Thyroid gland (tissue), 4 donors: Measurements from ENCODE around the gene DLGAP4.

ENCODE experiments used
- CTCF ChIP-seq, 6 experiments: fragments of 200-600 bp in 3 of 6; fragments of 450-650 bp in 3 of 6; sonication (generic) in 3 of 6; IDR thresholded peaks; one replicate each; pipeline ENCODE4 v1.5.1; 2016 to 2019; ENCODE audit warnings: antibody characterized with exemption in 6 of 6, mild to moderate bottlenecking in 2 of 6, inconsistent platforms in 1 of 6, moderate library complexity in 1 of 6
- POLR2A ChIP-seq, 2 donors: fragments of 450-650 bp; IDR thresholded peaks; one replicate each; pipeline ENCODE4 v1.6.1; 2017; ENCODE audit warnings: antibody characterized with exemption in 2 of 2, mild to moderate bottlenecking in 2 of 2, moderate library complexity in 1 of 2

DNA sequence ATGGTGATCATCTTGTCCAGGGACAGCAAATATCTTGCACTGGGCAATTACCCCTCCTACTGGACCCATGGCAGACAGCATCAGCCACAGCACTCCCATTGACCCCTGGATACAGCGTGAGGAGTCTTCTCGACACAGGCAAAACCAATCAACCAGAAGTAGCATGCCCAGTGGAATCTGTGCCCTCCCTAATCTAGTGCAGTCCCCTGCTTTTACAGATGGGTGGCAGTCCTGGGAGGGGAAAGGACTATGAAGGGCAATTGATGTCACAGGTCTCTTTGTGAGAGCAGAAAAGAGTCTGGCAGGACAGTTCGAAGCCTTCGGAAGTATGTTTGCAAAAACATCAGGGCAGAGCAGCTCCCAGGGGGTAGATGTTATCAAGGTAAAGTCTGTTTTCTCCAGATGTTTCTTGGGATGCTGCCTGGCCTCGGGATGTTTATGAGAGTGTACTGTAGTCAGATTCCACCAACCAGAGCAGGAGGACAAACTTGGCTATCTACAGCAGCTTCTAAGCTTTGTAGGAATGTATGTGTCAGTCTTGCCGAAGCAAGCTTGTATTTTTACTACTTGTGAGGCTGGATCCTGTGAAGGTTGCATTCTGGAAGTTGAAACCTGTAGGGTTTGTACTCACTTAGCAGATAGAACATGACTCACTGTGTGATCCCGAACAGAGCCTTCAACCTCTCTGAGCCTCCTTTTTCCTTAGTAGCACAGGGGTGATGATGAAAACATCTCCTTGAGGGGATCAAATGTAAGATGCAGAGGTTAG lies 172.2 kb downstream of the DLGAP4 start:
- TF ChIP-seq CTCF (IDR thresholded peaks at IDR 0.05) (no peak), POLR2A (IDR thresholded peaks at IDR 0.05) (no peak)
